ENCODE measurements around the gene MEIOB.
"Not testable (repeated sequence)": the region's sequence is repeated elsewhere in the genome, so short reads cannot be mapped to it uniquely, and the experiment has no call there.

MEIOB gene

DNA sequence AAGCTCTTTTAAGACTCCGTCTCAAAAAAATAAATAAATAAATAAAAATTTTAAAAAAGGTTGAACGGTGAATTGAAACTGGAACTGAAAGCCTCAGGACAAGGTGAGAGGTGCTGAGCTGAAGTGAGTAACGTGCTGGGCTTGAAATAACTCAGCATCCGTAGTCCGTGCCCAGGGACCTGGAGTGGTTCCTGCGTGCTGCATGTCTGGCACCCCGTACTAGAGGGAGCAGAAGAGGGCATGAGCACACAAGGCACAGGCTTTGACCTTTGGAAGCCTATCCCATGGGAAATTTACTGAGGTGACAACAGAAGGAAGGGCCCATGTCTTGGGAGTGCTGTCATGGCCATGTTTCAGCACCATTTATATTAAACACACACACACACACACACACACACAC lies 4.5 kb upstream of the MEIOB start:
- DNase-seq (ENCODE audit: low spot score) = no peak

DNA sequence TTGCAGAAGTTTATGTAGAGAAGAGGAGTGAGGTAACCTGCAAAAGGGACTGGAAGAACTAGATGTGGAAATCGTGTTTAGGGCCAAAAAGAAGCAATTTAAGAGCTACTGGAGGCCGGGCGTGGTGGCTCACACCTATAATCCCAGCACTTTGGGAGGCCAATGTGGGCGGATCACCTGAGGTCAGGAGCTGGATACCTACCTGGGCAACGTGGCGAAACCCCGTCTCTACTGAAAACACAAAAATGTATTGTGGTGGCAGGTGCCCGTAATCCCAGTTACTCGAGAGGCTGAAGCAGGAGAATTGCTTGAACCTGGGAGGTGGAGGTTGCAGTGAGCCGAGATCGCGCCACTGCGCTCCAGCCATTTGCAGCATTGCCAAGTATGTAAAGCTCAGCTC lies 4.1 kb upstream of the MEIOB start:
- DNase-seq (ENCODE audit: low spot score) = not testable (repeated sequence)

DNA sequence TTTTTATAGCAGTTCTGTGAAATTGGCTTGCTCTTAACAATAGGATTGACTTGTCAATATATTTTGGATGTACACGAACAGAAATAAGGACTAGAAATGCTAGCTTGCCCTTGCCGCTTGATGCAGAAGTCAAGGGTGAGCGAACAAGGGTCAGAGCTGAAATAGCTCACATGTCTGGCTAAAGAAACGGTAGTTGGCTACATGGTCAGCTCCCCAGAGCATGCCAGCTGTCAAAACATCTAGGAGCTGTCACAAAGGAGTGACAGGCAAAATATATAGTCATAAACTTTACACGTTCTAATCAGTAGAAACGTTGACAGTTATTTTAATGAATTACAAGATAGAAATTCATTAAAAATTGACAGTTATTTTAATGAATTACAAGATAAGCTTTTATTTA lies 2.9 kb upstream of the MEIOB start:
- no peak for DNase-seq (ENCODE audit: low spot score)

GRCh38 chr16:1870365-1871082 lies 1.4 kb downstream of the MEIOB start:
- DNase-seq (ENCODE audit: low spot score) = peak; percentile 31

GRCh38 chr16:1865902-1866690 lies 5.9 kb downstream of the MEIOB start:
- DNase-seq (ENCODE audit: low spot score) = no peak

DNA sequence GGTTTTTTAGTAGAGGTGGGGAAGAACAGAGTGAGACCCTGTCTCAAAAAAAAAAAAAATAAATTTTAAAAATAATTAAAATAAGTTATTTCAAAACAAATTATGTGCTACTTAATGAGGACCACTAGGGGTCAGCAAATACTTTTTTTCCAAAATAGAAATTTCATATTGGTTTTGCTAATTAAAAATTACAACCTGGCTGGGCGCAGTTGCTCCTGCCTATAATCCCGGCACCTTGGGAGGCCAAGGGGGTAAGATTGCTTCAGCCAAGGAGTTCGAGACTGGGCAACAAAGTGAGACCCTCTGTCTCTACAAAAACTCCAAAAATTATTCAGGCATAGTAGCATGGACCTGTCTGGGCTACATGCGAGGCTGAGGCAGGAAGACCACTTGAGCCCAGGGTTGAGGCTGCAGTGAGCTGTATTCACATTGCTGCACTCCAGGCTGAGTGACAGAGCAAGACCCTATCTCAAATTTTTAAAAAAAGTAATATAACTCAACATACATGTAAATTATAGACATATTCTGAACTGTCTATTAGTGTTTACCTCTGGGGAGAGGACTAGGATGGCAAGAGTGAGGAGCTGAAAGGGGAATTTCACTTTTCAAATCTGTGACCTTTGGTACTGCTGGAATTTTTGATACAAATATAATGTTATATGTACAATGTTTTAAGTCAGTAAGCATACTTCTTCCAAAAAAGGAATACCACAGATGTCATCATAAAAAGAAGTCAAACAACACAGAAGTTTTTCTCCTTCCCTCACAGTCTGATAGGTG lies 8.1 kb downstream of the MEIOB start:
- no peak for DNase-seq (ENCODE audit: low spot score)

- DNase-seq (ENCODE audit: low spot score) = no peak
Measured at GRCh38 chr16:1862394-1862793, 9.6 kb downstream of the MEIOB start.

DNA sequence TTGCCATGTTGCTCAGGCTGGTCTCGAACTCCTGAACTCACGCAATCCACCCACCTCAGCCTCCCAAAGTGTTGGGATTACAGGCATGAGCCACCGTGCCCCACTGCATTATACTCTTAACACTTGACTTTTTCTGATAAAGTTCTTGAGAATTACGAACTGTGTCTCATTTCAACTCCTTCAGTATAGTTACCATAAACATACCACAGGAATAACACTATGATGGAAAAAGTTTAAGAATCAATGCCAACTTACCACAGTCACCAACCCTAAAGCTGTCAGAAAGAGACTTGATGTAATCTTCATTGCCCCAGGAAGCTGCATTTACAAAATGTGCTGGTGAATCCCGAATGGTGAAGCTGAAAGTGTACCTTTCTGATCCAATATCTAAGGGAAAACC lies 10.2 kb downstream of the MEIOB start:
- DNase-seq (ENCODE audit: low spot score) = no peak

- DNase-seq (ENCODE audit: low spot score) = no peak
Measured at GRCh38 chr16:1859650-1860049, 12.3 kb downstream of the MEIOB start.

GRCh38 chr16:1858189-1858865 lies 13.6 kb downstream of the MEIOB start:
- no peak for DNase-seq (ENCODE audit: low spot score)

DNA sequence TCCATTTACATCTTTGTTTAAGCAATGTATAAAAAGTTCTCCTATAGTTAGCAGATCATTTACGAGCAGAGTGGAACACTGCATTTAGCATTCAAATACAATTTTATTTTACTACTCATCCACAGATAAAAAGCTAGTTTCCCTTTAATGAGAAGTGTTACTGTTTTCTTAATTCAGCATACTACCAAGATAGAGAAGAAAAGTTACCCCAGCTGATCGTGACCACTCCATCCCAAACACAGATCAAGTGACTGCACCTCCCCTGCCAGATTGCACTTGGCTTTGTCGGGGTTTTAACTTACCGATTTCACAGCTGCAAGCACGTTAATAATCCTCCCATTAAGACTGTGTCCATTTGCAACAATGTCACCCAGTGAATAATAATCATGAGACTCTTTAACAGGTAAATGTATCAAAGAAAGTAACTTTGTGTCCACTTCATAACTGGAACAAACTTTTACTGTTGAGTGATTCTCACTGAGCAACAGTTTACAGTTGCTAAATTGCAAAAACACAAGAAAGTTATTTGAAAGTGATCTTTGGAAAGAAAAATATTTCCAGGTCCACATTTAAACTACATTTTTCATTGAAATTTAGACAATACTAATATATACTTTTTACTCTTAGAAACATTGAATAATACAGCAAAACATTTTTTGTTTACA lies 14.4 kb downstream of the MEIOB start:
- DNase-seq (ENCODE audit: low spot score) = no peak

DNA sequence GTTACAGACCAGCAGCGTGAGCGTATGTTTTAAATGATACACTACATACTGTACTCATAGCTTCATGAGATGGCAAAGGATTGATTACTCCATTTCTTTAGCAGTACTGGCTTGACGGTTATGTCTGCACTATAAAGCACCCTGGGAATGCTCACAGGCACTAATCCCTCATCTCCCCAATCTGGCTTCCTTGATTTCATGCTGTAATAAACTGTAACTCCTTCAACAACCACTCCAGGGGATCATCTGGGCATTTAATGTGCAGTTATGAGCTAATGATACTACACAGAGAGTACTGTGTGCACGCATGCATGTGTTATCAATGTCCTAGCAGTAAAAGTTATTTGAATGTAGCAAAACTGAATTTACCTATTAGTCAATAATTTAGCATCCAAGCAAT lies 20.2 kb downstream of the MEIOB start:
- no peak for DNase-seq (ENCODE audit: low spot score)

DNA sequence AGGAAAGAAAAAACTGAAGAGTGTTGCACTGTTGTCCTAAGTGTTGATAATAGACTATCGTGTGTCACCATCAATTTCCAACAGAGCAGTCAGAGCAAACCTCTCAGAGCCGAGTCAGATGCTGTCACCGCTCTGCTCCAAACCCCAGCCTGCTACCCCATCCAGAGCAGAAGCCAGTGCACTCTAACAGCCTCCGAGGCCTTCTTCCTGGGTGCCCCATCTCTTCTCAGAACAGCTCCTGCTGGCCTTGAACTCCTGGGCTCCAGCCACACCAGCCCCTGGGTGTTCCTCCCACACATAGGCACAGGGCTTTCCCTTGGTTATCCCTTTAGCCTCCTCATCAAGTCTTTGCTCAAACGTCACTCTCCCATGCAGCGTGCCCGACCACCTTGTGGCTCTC lies 21.0 kb downstream of the MEIOB start:
- DNase-seq (ENCODE audit: low spot score) = no peak

- no peak for DNase-seq (ENCODE audit: low spot score)
Measured at GRCh38 chr16:1846416-1846815, 25.5 kb downstream of the MEIOB start.

DNA sequence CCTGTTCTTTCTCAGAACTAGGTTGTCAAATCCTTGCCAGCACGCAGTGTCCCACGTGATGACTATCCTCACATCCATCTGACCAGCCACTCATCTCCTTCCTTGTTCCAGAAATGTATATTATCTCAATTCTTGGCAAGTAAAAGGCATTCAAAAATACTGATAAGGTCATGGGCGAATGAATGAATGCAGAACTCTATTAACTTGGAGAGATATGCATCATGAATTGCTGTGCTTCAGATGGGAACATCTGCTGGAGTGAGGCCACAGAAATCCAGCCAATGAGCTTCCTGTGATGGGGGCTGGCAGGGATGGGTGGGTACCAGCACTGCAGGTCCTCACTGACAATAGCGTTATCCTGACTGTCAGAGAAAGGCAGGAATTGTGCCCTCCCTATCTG lies 26.0 kb downstream of the MEIOB start:
- DNase-seq (ENCODE audit: low spot score) = no peak

DNA sequence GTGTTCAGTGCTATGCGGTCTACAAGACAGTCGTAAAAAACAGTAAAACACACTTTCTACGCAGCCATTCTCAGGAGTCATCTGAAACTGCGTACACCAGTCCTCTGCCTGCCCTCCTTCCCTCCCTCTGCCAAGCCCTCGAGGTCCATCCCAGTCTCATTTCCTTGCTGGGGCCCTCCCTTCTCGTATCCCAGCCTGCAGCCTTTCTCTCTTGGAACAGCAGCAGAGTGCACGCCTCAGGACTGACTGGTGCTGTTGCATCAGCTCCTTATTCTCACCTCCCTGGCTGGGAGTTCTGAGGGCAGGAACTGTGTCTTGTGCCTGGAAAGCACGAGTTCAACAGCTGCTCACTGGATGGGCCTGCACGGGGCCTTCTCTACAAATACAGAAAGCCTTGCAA lies 32.4 kb downstream of the MEIOB start:
- no peak for DNase-seq (ENCODE audit: low spot score)

DNA sequence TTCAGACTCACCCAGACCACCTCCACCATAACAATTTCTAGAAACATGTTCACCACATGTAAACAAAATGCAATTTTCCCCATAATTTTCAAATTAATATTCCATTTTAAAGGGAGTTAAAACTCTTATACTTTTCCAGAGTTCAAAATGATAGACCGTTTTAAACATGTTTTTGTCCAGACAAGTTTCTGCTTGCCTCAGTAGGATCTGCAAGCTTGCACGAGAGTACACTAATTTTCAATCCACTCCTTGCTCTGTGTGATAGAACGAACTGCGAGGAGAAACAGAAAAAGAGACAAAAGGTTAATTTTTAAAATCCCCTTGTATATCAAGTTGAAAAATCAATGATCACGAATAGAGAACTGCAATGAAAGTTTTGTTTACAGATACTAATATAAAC lies 37.9 kb downstream of the MEIOB start:
- no peak for DNase-seq (ENCODE audit: low spot score)

- no peak for DNase-seq (ENCODE audit: low spot score)
Measured at GRCh38 chr16:1832838-1833454, 39.0 kb downstream of the MEIOB start.

DNA sequence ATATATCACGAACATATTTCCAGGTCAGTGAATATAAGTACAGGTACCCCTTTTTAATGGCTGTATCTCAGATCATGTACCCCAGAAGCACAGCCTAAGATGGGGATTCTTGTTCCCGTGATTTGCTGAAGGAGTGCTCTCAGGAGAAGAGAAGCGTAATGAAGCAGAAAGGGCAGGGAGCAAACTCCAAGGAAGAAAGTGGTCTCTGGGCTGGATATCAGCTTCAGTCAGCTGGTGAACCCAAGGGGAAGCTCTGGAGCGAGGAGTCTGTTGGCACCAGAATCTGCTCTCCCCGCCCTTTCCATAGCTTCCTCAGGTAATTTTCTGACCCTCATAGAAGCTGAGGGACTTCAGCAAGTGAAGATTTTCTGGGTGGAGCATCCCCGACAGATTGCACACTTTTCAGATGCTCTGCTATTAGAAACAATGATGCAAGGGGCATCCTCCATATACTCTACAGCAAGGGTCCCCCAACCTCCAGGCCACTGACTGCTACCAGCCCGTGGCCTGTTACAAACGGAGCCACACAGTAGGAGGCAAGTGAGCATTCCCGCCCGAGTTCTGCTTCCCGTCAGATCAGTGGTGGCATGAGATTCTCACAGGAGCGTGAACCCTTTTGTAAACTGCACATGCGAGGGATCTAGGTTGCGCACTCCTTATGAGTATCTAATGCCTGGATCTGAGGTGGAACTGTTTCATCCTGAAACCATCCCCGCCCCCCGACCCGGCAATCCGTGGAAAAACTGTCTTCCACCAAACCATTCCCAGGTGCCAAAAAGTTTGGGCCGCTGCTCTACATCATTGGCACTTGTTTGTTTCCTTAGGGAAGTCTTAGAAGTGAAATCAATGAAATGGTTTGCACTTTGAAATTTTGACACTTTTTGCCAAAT lies 40.5 kb downstream of the MEIOB start:
- DNase-seq (ENCODE audit: low spot score) = no peak

GRCh38 chr16:1830213-1830612 lies 41.8 kb downstream of the MEIOB start:
- DNase-seq (ENCODE audit: low spot score) = no peak
